GM15510 (cell line): Measurements from ENCODE around the gene SASH1.

Experiments used
- POLR2A ChIP-seq: IDR thresholded peaks from 3 replicates; pipeline ENCODE4 v1.6.1; 2011; ENCODE audit warnings: borderline replicate concordance; ENCODE audit not compliant: insufficient read length; ENCODE audit errors: extremely low read depth

SASH1 gene

GRCh38 chr6:148425443-148425842 lies 82.8 kb downstream of the SASH1 start:
- no peak for TF ChIP-seq POLR2A

- no peak for TF ChIP-seq POLR2A
Measured at GRCh38 chr6:148426317-148426977, 83.8 kb downstream of the SASH1 start.

GRCh38 chr6:148427333-148427732 lies 84.7 kb downstream of the SASH1 start:
- no peak for TF ChIP-seq POLR2A

DNA sequence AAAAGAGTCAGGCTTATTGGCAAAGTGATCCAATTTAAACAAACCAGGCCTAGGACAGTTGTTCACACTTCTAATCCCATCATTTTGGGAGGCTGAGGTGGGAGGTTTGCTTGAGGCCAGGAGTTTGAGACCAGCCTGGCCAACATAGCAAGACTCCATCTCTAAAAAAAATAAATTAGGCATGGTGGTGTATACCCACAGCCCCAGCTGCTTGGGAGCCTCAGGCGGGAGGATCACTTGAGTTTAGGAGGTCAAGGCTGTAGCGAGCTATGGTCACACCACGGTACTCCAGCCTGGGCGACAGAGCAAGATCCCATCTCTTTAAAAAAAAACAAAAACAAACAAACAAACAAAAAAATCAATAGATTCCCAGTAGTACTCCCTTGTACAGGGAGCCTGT lies 86.8 kb downstream of the SASH1 start:
- no peak for TF ChIP-seq POLR2A

DNA sequence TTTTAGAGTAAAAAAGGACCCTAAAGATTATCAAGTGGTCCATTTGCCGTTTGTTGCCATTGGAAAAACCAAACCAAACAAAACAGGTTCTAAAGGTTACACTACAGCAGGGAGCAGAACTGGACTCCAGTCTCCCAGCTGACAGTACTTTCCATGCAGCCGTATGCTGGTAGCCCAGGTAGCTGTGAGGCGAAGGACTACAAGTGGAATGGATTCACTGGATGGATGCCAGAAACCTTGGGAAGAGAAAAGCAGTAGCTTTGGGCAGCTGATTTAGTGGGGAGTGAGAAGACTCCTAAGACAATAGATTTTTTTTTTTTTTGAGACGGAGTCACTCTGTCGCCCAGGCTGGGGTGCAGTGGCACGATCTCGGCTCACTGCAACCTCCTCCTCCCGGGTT lies 88.3 kb downstream of the SASH1 start:
- no peak for TF ChIP-seq POLR2A

DNA sequence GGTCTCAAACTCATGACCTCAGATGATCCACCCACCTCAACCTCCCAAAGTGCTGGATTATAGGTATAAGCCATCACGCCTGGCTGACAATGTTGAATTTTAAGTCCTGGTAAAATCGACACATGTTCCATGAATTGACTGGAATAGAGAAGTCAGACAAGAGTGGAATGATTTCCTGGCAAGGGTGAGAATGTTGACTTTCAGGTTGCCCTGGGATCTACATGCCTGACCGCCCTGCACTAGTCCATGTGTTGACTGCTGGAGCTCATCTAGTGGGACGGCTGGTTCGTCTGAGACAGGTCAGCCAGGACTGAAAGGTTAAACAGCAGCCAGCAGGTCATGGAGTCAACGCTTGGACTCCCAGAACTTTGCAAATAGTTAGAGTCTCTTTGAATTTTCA lies 88.8 kb downstream of the SASH1 start:
- TF ChIP-seq POLR2A: no peak

DNA sequence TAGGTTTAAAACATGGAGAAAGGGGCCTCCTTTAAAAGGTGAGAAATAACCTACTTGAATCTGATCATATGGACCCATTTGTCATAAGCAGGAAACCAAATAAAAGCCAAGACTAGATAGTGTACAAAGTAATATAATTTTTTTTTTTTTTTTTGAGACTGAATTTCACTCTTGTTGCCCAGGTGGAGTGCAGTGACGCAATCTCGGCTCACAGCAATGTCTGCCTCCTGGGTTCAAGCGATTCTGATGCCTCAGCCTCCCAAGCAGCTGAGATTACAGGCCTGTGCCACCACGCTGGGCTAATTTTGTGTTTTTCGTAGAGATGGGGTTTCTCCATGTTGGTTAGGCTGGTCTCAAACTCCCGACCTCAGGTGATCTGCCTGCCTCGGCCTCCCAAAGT lies 89.2 kb downstream of the SASH1 start:
- no peak for TF ChIP-seq POLR2A

GRCh38 chr6:148432462-148433195 lies 90.0 kb downstream of the SASH1 start:
- no peak for TF ChIP-seq POLR2A

GRCh38 chr6:148435386-148435785 lies 92.7 kb downstream of the SASH1 start:
- TF ChIP-seq POLR2A: no peak

DNA sequence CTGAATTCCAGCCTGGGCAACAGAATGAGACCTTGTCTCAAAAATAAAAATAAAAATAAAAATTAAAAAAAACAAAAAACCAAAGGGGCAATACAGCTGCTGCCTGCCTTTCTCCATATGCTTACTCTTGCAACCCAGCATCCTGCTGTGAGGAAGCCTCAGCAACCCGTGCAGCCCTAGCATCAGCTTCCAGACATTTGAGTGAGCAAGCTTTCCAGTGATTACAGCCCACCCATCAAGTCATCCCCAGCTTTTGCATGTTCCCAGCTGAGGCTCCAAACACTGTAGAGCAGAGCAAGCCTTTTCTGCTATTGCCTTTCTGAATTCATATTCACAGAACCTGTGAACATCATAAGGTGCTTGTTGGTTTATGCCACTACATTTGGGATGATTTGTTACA lies 93.8 kb downstream of the SASH1 start:
- TF ChIP-seq POLR2A: no peak

DNA sequence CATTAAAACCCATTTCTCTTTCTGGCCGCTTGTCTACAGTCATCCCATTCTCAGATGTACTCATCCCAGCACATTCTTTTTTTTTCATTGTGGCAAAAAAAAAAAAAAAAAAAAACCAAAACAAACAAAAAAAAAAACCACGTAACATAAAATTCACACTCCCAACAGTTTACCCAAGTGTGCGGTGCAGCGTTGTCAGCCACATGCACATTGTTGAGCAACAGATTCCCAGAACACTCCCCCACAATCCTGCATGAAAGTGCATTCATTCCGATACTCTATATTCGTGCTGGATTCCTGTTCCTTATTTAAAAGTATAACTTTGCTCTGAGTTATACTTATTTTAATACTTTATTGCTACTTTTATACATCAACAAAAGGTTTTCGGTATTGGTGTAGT lies 96.0 kb downstream of the SASH1 start:
- no peak for TF ChIP-seq POLR2A

GRCh38 chr6:148440016-148440415 lies 97.4 kb downstream of the SASH1 start:
- TF ChIP-seq POLR2A: no peak

- no peak for TF ChIP-seq POLR2A
Measured at GRCh38 chr6:148440877-148441453, 98.3 kb downstream of the SASH1 start.

DNA sequence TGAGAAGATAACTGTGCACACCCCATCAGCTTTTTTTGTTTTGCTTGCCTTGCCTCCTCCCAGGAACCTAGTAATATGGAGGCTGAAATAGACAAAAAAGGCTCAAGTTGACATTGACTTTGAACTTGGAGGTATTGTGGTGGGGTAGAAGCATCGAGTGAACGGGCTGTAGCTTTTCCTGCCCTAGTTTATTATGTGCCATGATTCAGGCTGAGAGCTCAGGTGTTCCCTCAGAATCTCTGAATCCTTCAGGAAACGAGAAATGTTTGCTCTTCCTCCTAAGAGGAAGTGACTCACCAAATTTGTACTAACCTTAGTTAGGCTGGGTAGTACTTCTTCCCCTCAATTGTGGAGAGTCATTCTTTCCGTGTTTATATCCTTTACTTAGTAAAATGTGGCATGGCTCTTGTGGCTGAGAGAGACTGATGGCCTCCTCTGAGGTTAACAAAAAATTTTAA lies 98.8 kb downstream of the SASH1 start:
- TF ChIP-seq POLR2A: no peak

DNA sequence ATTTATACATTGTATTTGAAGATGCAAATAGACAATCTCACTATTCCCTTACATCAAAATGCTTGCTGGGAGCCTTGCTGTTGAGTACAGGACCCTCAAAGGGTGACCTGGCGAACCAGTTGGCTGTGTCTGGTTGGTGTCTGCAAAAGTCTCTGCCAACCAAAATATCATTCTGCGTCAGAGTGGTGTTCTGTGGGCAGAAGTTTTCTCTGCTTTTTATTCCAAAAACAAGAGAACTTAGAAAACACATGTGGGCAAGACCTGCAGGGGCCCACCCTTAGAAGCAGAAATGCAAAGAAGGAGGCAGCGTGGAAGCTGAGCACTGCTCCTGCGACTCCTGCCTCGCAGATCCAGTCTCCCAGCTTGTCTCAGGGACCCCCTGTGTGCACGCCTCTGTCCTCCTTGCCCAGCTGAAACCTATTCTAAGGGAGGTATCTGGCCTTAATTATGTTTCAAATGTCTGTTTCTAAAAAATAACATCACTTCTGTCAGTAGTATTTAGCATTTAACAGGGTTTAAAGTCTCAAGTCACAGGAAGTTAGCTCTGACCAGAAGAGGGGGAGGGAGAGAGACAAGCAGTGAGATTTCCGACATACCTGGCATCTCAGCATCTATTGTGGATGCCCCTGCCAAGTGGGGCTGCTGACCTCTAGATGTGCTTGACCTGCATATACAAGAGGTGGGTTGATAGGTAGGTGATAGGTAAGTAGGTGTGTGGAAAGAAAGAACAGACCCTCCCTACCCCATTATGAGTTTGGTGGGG lies 101.3 kb downstream of the SASH1 start:
- no peak for TF ChIP-seq POLR2A
